CD1c-positive myeloid dendritic cell (primary cell): Measurements from ENCODE around the gene FGFR2.
"Not testable (repeated sequence)": the region's sequence is repeated elsewhere in the genome, so short reads cannot be mapped to it uniquely, and the experiment has no call there.

Experiments
- DNase-seq: peaks from one replicate; pipeline ENCODE4 v3.0.0-alpha.2; 2016; ENCODE audit errors: extremely low spot score

FGFR2 gene

DNA sequence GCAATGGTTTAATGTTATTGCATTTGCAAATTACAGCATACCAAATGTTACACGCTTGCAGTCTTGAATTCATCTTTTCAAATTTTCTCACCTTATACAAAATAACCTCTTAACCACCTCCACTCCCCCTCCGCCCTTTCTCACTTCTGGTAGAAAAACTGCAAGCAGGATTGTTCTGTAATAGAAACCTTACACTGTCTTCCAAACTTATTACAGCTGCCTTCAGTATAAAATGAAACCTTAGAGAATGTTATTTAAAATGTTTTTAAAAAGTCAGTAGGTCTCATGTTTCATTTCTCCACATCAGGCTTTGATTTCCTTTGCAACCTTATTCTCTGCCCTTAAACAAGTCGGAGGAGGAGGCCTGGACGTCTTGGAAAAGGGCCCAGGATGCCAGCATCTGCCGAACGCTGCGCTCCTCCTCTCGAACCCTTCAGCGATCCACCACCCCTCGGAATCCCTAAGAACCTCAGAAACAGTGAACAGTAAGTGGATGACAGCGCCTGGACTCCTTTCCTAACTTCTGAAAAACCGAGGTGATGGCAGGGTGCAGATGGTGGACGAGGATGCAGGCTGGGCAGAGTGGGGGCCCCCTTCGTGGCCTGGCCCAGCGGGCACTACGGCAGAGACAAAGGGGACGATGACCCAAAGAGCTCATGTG lies 74.0 kb downstream of the FGFR2 start:
- DNase-seq: no peak

DNA sequence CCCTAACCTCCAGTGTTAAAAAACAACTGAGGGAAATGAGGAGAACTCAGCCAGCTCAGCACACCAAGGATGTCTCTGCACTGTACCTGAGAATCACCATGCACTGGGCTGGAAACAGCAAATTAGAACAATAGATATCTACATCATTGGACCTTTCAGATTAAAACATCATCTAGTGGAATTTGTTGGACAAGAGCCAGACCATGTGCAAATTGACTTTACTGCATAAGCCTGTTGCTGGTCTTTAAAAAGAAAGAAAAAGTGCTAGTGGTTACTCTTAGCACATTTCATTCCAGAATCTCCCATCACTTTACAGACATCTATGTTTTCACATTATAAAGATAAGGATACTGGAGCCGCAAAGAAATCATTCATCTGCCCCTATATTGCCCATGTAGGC lies 75.4 kb downstream of the FGFR2 start:
- no peak for DNase-seq

DNA sequence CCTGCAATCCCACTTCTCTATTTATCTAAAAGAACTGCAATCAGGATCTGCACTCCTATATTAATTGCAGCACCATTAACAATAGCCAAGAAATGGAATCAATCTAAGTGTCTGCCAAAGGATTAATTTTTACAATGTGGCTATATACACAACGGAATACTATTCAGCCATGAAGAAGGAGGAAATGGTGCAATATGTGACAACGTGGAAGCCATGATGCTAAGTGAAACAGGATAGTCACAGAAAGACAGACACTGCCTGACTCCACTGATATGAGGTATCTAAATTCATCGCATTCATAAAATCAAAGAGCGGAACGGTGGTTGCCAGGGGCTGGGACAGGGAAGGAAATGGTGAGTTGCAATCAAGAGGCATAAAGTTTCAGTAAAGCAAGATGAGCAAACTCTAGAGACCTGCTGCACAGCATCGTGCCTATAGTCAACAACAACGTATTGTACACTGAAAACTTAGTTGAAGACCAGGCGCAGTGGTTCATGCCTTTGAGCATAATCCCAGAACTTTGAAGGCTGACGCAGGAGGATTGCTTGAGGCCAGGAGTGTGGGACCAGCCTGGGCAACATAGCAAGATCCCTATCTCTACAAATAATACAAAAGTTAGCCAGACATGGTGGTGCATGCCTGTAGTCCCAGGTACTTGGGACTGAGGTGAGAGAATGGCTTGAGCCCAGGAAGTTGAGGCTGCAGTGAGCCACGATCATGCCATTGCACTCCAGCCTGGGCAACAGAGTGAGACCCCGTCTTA lies 76.3 kb downstream of the FGFR2 start:
- DNase-seq: no peak

DNA sequence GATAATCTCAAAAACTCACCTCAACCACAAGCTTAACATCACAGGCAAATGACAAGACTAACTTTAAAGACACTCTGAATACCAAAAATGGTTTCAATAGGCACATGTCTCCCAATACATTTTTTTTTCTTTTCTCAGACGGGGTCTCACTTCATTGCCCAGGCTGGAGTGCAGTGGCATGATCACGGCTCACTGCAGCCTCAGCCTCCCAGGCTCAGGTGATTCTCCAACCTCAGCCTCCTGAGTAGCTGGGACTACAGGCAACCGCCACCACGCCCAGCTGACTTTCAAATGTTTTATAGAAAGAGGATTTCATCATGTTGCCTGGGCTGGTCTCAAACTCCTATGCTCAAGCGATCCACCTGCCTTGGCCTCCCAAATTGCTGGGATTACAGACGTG lies 77.7 kb downstream of the FGFR2 start:
- not testable (repeated sequence) for DNase-seq

DNA sequence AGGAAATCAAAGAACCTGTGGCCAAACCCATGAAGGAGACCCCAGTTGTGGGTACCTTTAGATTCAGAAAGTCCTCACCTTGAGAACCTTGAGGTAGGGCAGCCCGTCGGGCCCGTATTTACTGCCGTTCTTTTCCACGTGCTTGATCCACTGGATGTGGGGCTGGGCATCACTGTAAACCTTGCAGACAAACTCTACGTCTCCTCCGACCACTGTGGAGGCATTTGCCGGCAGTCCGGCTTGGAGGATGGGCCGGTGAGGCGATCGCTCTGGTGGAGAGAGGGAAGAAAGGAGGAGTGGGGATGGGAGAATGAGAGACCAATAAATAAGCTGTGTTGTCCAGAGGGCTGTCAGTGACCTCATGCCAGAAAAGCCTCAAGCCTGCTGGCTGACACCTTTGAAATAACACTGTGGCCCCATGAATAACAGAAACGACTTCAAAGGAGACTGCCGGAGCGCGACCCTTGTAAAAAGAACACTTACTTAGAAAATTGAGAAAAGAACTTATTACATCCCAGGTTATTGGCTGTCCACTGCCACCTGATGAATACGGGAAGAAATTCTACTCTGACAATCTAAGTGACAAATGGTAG lies 78.2 kb downstream of the FGFR2 start:
- no peak for DNase-seq

DNA sequence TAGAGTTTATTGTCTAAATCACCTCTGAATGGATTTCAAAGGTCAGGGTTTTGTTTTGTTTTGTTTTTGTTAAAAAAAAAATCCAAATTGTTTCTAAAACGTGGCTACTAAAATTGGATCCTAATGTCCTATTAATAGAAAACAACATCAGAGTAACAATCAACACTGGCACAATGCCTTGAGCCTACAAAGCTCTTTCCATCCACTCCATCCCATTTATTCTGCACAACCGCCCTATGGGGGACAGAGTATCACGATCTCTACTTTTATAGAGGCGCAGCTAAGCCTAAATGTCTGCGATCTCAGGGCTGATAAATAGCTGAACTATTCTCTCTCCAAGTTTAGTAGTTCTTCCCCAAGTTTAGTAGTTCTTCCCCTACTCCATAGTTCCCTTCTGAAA lies 78.8 kb downstream of the FGFR2 start:
- DNase-seq: no peak

DNA sequence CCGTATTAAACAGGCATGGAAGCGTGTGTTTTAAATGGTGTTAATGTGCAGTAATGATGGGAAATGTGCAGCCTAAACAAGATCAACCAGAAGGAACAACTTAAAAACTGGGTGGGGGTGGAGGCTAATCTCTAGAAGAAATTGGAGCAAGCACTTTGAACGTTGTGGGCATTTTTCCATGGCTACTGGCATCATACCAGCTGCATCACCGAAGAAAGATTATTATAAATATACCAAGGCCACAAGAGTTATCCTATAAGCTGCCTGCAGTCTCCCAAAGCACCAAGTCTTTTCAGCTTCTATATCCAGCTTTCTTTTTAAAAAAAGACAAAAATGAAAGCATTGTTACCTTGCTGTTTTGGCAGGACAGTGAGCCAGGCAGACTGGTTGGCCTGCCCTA lies 79.9 kb downstream of the FGFR2 start:
- no peak for DNase-seq

DNA sequence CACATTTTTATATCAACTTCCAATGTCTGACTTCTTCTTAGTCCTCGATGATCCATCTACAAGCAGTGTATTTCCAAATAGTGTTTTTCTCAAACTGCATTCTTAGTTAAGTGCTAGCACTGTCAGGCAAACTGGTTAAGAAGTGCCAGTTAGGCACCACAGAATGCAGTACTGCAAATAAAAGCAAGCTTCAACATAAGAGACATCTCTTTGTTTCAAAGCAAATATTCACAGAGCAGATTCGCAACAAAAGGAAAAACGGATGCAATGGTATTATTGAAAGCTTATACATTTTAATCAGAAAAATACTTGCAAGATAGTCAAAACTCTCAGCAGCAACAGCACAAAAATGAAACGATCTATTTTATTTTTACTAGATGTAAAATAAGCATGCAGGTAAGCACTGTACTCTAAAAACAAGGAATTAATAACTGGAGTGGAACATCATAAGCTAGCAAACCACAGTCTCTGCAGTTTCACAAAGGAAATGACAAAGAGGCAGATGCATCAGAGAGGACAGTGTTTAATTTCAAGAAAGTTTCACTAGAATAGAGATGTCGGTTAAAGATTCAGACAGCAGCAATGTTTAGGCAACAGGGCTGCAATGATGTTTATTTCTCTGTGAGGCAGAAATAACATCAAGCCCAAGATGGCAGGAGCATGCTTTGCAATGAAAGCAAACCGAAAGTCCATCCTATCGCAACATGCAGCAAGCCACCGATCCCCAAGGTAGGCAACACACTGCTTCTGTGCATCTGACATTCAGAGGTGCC lies 82.0 kb downstream of the FGFR2 start:
- DNase-seq: no peak

DNA sequence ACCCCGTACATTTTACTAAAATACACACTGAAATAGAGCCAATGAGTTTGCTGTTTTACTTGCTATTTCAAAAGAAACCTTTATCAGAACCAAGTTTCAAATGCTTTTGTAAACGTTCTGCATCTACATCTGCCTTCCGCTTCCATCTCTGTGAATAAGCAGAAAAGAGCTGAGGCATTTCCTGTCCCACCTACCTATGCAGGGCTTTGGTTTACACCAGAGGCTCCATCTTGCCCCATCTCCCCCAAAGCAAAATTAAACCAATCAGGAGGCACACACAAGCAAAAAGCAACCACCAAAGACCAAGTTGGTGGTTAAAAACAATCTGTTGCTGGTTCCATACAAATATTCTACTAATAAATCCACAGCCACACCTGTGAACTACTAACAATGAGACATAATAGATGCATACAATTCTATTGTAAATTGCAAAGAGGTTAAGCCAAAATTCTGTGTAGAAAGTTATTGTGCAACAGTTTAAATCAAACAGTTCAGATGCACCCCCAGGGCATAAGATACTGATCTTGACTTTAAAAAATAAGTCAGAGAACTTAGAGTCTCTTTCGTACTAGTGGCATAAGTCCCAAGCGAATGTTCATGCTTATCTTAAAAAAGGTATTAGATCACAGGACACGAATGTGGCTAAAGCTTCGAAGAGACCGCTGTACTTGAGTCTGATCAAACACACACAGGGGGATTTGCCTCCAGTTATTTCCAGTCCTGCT lies 83.9 kb downstream of the FGFR2 start:
- no peak for DNase-seq

DNA sequence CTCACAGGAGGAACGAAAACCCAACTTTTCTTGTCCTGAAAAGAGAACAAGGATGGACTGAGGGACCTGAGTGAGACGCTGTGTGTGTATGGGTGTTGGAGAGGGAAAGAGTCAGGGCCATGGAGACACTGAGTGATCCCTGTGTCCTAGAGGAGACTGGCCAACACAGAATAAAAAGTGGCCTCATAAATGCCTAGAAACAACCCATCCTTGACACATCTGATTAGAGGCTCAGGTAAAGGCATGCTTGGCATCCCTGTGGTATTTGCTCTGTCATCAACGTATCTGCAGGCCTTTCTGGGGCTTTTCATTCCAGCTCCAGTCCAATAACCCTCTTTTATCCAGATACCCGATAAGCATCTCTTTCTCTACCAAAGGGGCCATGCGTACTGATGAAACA lies 86.3 kb downstream of the FGFR2 start:
- no peak for DNase-seq

DNA sequence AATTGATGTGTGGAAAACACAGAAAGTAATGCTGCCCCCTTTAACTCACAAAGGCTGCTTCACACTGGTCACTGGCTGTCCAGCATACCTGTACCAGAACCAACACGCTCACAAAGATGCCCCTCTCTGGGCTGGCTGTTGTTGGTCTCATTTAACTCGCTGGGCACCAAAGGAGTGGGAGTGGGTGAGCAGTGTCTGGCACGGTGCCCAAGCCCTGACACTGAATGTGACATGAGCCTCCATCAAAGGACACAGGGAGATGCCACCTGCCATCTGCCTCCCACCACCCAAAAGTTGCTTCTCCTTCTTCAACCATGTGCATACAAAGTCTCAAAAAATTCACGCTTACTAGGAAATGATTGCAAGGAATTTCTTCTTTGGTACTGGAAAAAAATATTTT lies 86.8 kb downstream of the FGFR2 start:
- no peak for DNase-seq

DNA sequence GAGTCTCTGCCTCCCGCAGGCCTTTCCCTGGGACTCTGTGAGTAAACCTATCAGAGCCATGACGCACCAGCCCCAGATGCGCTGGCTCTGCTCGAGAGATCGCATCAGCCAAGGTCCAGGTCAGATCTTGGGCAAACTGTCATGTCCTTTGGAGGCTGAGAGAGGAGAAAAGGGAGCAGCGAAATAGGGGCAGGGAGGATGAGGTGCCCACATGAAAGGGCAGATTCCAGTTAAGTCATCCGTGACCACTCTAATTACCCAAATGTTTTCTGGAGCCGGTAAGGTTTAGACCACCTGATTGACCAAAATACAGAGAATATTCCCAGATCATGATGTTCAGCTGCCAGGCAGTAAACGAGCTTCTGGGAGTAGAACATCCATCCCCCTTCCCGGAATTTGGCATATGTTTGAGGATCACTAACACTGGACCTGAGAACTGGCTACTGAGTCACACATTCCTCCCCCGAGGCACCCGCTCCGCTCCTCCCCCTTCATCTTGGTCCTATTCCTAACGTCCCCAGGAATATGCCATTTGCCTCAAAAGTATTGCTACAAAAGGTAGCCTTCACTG lies 88.0 kb downstream of the FGFR2 start:
- no peak for DNase-seq

DNA sequence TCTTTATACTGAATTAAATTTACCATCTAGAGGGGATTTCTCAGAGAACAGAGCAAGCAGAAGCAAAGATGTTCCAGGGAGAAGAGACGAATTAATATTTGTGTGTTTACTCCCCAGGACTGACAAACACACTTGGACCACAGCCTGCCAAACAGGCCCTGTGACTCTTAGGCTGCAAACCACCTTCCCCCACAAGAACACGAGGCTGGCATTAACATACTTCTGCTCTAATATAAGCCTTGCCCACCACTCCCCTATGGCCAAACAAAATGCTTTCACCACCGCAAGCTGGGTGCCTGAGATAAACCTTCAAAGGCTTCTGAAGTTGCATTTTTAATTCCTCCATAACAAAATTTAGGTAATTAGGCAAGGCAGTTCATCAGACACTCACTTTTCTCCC lies 88.4 kb downstream of the FGFR2 start:
- DNase-seq: no peak

DNA sequence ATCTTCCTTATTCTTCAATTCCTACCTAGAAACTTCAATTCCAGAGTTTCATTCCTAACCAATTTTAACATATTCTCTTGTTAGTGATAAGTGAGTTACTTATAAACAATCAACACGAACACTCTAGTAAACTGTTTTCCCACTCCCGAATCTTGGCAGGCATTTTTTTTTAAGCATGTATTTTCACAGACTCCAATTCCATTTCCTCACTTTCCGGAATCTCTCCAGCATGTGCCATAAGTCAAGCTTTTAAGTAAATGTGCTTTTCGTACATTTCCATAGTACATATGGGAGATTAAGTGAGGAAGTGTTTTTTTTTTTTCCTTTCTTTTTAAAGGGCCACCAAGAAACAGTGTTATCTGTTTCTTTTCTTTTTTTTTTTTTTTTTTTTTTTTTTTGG lies 89.1 kb downstream of the FGFR2 start:
- DNase-seq: no peak

DNA sequence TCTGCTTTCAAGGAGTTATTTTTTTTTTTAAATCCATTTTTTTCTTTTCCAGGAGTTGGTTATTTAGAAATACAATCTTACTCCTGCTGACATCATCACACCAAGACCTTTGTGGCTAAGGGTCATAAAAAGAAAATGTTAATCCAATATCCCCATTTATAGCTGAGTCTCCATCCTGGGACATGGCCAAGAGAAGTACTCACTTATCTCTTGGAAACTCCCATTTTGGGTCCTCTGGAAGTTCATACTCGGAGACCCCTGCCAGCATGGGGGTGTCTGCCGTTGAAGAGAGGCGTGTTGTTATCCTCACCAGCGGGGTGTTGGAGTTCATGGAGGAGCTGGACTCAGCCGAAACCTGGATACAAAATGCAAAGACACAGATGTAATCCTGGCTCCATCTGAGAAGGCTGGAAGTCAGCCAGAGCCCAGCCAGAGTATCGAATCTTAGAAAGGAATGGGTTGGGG lies 94.6 kb downstream of the FGFR2 start:
- DNase-seq: no peak

DNA sequence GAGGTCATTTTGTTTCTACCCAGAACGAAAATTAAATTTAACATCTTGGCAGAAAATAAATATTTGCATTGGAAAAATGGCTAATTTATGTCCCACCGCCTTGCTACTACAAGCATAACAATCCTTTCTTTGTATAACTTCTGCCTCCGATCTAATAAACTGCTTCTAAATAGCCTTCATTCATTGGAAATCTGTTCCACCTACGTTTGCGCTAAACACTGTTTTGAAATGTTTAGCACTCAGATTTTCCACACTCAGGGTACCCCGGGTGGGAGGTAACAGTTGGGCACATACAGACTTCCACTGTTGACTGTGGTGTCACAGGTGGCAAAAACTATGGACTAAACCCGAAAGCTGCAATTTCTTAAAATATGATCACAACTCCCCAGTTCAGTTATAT lies 96.4 kb downstream of the FGFR2 start:
- DNase-seq: no peak

DNA sequence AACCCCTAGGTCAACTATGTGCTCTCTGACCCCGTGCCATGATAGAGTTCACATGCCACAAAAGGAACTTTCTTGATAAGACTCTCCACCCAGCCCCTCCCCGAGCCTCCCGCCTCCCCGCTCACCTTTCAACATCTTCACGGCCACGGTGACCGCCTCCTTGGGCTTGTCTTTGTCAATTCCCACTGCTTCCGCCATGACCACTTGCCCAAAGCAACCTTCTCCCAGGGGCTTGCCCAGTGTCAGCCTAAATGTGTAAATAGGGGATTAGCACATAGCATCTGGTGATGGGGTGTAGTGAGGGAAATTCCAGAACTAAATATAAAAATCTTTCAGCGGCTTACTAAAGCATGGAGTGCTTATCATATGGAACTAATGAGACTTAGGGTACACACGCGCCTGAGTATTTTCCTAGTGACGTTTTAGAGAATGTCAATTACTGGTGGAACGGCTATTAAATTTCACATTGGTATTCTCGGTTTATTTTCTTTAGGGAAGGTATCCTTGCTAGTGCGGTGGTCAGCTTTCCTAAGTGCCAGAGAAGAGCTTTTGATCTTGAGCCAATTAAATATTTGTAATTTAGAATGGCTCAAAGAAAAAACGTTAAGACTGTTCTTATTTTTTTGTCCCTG lies 97.4 kb downstream of the FGFR2 start:
- no peak for DNase-seq

DNA sequence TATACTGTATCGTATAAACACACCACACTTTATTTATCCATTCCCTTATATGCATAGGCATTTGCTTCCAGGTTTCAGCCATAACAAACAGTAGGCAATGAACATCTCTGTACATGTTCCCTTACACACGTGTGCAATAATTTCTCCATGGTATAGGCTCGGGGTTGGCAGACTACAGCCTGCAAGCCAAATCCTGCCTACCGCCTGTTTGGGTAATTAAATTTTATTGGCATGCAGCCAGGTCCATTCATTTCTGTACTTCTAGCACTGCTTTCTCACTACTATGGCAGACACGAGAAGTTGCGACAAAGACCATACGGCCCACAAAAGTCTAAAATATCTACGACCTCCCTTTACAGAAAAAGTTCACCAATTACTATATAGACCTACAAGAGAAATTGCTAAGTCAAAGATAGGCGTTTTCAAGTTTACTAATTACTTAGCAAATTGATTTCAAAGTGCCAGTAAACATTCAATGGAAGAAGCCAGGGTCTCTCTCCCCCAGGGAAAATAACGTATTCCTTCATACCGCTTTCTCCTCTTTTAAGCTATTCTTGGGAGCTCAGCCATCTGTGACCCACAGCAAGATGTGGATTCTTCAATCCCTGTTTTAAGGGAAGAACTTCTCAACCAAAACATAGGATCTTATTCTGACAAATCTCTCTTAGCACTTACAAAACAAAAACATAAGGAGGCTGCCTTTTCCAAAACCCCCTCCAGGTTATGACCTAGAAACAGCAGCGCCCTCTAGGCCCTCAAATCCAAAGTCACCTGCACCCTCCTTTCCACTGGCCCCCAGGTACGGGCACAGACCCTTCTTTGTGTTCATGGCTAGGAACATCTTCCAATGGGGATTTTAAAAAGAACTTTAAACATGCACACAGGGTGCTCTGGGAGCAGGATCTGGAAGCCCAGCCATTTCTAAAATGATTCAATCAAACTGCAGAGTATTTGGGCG lies 100.5 kb downstream of the FGFR2 start:
- DNase-seq: no peak

DNA sequence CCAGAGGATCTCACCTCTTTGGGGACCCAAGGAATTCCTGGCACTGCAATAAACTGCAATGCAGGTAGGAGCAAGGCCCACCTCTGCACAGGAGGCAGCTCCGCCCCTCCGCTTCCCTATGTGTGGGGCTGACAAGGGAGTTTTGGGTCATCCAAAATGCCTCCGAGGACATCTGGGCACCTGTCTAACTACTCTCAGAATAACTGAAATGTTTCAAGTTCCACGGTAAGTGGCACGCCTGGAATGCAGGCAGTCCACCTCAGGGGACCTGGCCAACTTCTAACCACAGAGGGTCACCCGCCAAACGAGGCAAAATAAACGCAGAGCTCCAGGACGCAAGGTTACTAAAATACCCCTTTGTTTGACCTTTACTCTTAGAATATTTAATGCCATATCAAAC lies 102.5 kb downstream of the FGFR2 start:
- DNase-seq: no peak

DNA sequence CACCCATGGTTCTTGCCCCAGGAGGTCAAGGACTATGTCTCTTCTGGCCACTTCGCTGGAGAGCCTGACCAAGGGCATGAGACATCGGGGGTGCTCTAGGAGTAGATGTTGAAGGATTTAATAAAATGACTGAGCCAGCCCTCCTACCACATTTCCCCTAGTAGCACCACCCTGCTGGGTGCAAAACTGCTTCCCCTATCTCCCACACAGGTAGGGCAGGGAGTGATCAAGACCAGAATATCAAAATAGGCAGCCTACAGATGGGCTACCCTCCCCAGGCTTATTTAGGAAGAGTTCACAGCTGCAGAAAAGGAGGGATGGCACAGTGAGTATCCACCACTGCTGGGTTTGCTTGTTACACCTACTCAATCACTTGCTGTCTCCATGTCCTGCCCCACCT lies 103.9 kb downstream of the FGFR2 start:
- no peak for DNase-seq
